ENCODE measurements around the gene WDR41.

WDR41 gene

GRCh38 chr5:77419644-77420582 lies 72.2 kb downstream of the WDR41 start:
- Mint-ChIP-seq H3K27ac (ENCODE audit: low read depth) (no peak overlapping the region), H3K36me3 (ENCODE audit: insufficient read depth) (no peaks in the 10 kb centered on the region), H3K9me3 (no peaks in the 10 kb centered on the region), H3K27me3 (peaks cover 22% of the 10 kb centered on the region), H3K4me1 (no peaks in the 10 kb centered on the region), H3K4me3 (no peak overlapping the region)
- DNase-seq (ENCODE audit: low spot score in 2 of 2) (no peak), ATAC-seq (replicated peaks; ENCODE audit: extremely low read depth, poor library complexity, severe bottlenecking) (no peak)

GRCh38 chr5:77418601-77419581 lies 73.2 kb downstream of the WDR41 start:
- H3K9me3 Mint-ChIP-seq = no peaks in the 10 kb centered on the region
- H3K4me1 Mint-ChIP-seq = no peaks in the 10 kb centered on the region
- no peaks in the 10 kb centered on the region for H3K36me3 Mint-ChIP-seq (ENCODE audit: insufficient read depth)
- H3K27ac Mint-ChIP-seq (ENCODE audit: low read depth) = no peak overlapping the region
- H3K4me3 Mint-ChIP-seq = no peak overlapping the region
- no peak for ATAC-seq (replicated peaks; ENCODE audit: extremely low read depth, poor library complexity, severe bottlenecking)
- H3K27me3 Mint-ChIP-seq = peaks cover 22% of the 10 kb centered on the region
- DNase-seq (ENCODE audit: low spot score in 2 of 2) = no peak

GRCh38 chr5:77418162-77418561 lies 74.0 kb downstream of the WDR41 start:
- Mint-ChIP-seq H3K27ac (ENCODE audit: low read depth) (no peak overlapping the region), H3K4me3 (no peak overlapping the region), H3K27me3 (peaks cover 22% of the 10 kb centered on the region), H3K36me3 (ENCODE audit: insufficient read depth) (no peaks in the 10 kb centered on the region), H3K9me3 (no peaks in the 10 kb centered on the region), H3K4me1 (no peaks in the 10 kb centered on the region)
- DNase-seq (ENCODE audit: low spot score in 2 of 2) (no peak), ATAC-seq (replicated peaks; ENCODE audit: extremely low read depth, poor library complexity, severe bottlenecking) (no peak)

- H3K4me3 Mint-ChIP-seq = no peak overlapping the region
- peaks cover 15% of the 10 kb centered on the region for H3K27me3 Mint-ChIP-seq
- no peaks in the 10 kb centered on the region for H3K9me3 Mint-ChIP-seq
- no peaks in the 10 kb centered on the region for H3K4me1 Mint-ChIP-seq
- DNase-seq (ENCODE audit: low spot score in 2 of 2) = no peak
- ATAC-seq (replicated peaks; ENCODE audit: extremely low read depth, poor library complexity, severe bottlenecking) = no peak
- H3K27ac Mint-ChIP-seq (ENCODE audit: low read depth) = no peak overlapping the region
- no peaks in the 10 kb centered on the region for H3K36me3 Mint-ChIP-seq (ENCODE audit: insufficient read depth)
Observed at GRCh38 chr5:77413049-77413448, 79.1 kb downstream of the WDR41 start.

GRCh38 chr5:77409870-77410621 lies 82.1 kb downstream of the WDR41 start:
- DNase-seq (ENCODE audit: low spot score in 2 of 2) (no peak), ATAC-seq (replicated peaks; ENCODE audit: extremely low read depth, poor library complexity, severe bottlenecking) (no peak)
- Mint-ChIP-seq H3K27ac (ENCODE audit: low read depth) (no peak overlapping the region), H3K4me3 (no peak overlapping the region), H3K4me1 (no peaks in the 10 kb centered on the region), H3K36me3 (ENCODE audit: insufficient read depth) (no peaks in the 10 kb centered on the region), H3K27me3 (peaks cover 13% of the 10 kb centered on the region), H3K9me3 (no peaks in the 10 kb centered on the region)

DNA sequence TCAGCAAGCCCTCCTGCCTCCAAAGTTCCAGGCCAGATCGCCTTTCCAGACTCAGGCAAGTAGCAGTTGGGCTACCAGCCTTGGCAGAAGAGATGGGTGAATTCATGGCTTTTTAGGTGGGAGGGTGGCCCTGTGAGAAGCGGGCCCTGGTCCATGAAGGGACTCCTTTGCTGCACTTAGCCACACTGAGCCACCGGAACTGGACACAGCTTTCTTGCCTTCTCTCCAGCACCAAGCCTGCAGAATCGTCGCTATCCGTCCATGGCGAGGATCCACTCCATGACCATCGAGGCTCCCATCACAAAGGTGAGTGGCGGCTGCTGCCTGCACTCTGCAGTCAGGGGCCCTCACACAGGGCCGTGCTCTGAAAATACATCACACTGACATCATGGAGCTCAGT lies 85.0 kb downstream of the WDR41 start:
- DNase-seq (ENCODE audit: low spot score in 2 of 2) = no peak
- no peaks in the 10 kb centered on the region for H3K36me3 Mint-ChIP-seq (ENCODE audit: insufficient read depth)
- ATAC-seq (replicated peaks; ENCODE audit: extremely low read depth, poor library complexity, severe bottlenecking) = no peak
- no peak overlapping the region for H3K27ac Mint-ChIP-seq (ENCODE audit: low read depth)
- no peaks in the 10 kb centered on the region for H3K9me3 Mint-ChIP-seq
- H3K4me1 Mint-ChIP-seq = no peaks in the 10 kb centered on the region
- no peak overlapping the region for H3K4me3 Mint-ChIP-seq
- peaks cover 14% of the 10 kb centered on the region for H3K27me3 Mint-ChIP-seq

DNA sequence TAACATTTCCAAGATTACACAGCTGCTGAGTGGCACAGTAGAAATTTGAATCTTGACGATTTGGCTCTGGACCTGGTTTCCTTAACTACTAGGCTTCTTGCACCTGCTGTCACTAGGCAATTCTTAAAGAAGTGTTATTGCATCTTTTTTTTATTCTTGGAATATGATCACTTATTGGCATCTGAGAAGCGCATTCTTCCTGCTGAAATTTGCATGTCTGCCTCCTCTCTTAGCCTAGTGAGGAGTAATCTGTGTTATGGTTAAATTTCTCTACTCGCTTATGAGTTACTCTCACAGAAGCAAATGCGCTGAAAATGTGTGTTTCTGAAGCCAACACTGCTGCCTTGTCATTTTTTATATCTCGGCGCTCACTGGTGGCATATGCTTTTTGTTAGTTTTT lies 89.3 kb downstream of the WDR41 start:
- Mint-ChIP-seq H3K27me3 (peaks cover 14% of the 10 kb centered on the region), H3K4me3 (no peak overlapping the region)
- DNase-seq (ENCODE audit: low spot score in 2 of 2) = no peak

DNA sequence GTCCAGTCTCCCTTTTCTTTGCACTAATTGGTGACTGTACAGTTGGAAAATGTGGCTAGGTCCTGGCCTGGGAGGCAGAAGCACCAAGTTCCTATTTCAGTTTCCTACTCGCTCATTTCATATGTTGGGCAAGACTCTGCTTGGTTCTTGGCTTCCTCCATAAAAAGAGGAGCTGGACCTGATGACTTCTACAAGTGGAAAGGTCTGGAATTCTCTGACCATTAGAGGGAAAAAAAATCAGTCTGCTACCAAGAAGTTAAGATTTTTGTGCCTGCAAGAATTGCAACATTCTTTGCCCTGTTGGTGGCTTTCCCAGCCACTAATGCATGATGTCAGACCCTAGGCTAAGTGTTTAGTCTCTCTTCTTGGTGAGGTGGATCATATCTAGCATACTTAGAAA lies 91.5 kb downstream of the WDR41 start:
- Mint-ChIP-seq H3K4me1 (no peaks in the 10 kb centered on the region), H3K27ac (ENCODE audit: low read depth) (no peak overlapping the region), H3K9me3 (no peaks in the 10 kb centered on the region), H3K4me3 (no peak overlapping the region), H3K36me3 (ENCODE audit: insufficient read depth) (no peaks in the 10 kb centered on the region), H3K27me3 (peaks cover 7% of the 10 kb centered on the region)
- DNase-seq (ENCODE audit: low spot score in 2 of 2) = no peak
- no peak for ATAC-seq (replicated peaks; ENCODE audit: extremely low read depth, poor library complexity, severe bottlenecking)

More for the DNA sequence above, 89.3 kb downstream of the WDR41 start:
- Mint-ChIP-seq H3K36me3 (ENCODE audit: insufficient read depth) (no peaks in the 10 kb centered on the region), H3K9me3 (no peaks in the 10 kb centered on the region), H3K4me1 (no peaks in the 10 kb centered on the region), H3K27ac (ENCODE audit: low read depth) (no peak overlapping the region)
- ATAC-seq (replicated peaks; ENCODE audit: extremely low read depth, poor library complexity, severe bottlenecking) = no peak

DNA sequence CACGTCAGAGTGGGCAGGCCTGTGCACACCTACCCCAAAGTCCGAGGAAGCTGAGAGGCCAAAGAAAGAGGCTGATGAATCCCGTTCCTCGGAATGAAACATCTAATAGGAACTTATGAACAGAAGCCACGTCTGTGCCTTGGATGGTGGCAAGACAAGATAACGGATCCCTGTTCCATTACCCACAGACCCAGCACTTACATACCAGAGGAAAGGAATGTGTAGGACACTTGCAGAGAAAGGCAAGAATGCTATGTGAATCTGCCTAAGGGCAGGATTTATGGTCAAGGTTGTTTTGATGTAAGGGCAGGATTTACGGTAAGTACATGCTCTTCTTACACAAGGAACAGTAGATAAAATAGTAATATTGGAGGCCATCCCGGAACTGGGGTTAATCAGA lies 93.2 kb downstream of the WDR41 start:
- Mint-ChIP-seq H3K4me3 (no peak overlapping the region), H3K27me3 (no peaks in the 10 kb centered on the region), H3K4me1 (no peaks in the 10 kb centered on the region), H3K36me3 (ENCODE audit: insufficient read depth) (no peaks in the 10 kb centered on the region), H3K9me3 (no peaks in the 10 kb centered on the region), H3K27ac (ENCODE audit: low read depth) (no peak overlapping the region)
- DNase-seq (ENCODE audit: low spot score in 2 of 2) (no peak), ATAC-seq (replicated peaks; ENCODE audit: extremely low read depth, poor library complexity, severe bottlenecking) (no peak)

- H3K27me3 Mint-ChIP-seq = no peaks in the 10 kb centered on the region
- ATAC-seq (replicated peaks; ENCODE audit: extremely low read depth, poor library complexity, severe bottlenecking) (no peak), DNase-seq (ENCODE audit: low spot score in 2 of 2) (no peak)
- no peak overlapping the region for H3K27ac Mint-ChIP-seq (ENCODE audit: low read depth)
- H3K4me1 Mint-ChIP-seq = no peaks in the 10 kb centered on the region
- no peaks in the 10 kb centered on the region for H3K9me3 Mint-ChIP-seq
- H3K36me3 Mint-ChIP-seq (ENCODE audit: insufficient read depth) = no peaks in the 10 kb centered on the region
- no peak overlapping the region for H3K4me3 Mint-ChIP-seq
Observed at GRCh38 chr5:77398458-77398857, 93.7 kb downstream of the WDR41 start.

DNA sequence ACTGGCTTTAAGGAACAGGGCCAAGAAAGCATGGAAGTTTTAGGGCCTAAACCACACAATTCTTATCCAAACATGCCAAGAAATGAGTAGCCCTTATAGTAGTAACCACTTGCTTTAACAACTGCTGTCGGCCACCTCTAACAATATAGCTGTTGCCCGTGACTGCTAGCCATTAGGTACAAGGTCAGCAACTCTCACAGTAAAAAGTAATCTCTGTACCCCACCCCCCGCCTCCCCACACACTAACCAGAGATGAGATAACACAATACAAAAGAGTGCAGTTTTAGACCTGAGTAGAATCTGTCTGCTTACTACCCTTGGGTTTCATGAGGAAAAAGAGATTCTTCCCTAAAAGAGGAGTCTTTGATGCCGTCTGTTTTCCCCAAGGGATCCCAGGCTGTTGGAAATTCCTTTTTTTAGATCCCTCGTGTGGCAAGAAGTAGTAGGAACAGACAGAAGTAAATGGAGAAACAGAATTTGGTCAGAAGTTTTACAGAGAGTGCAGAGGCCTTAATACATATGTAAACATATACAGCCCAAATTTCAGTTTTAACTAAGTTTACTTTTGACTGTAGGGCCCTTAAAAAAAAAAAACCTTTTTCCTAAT lies 94.3 kb downstream of the WDR41 start:
- ATAC-seq (replicated peaks; ENCODE audit: extremely low read depth, poor library complexity, severe bottlenecking) (no peak), DNase-seq (ENCODE audit: low spot score in 2 of 2) (no peak)
- Mint-ChIP-seq H3K27me3 (no peaks in the 10 kb centered on the region), H3K27ac (ENCODE audit: low read depth) (no peak overlapping the region), H3K9me3 (no peaks in the 10 kb centered on the region), H3K4me3 (no peak overlapping the region), H3K36me3 (ENCODE audit: insufficient read depth) (no peaks in the 10 kb centered on the region), H3K4me1 (no peaks in the 10 kb centered on the region)

DNA sequence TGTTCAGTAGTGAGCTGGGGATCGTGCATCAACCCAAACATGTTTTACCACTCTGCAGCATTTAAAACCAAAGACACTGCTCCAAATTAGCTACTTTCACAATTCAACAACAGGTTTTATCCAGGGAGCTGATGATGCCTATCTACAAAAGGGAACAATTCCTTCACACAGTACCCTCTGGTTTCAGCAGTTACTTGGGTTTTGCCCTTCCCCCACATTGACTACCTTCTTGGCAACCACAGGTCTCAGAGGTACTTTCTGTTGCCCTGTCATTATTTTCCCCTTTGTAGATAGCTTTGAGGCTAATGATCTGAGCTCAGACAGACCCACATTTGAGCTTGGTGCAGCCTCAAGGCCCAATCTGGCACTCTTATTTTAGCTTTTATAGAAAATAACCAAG lies 96.1 kb downstream of the WDR41 start:
- H3K4me3 Mint-ChIP-seq = no peak overlapping the region
- H3K9me3 Mint-ChIP-seq = no peaks in the 10 kb centered on the region
- no peak for DNase-seq (ENCODE audit: low spot score in 2 of 2)
- no peaks in the 10 kb centered on the region for H3K4me1 Mint-ChIP-seq
- no peaks in the 10 kb centered on the region for H3K36me3 Mint-ChIP-seq (ENCODE audit: insufficient read depth)
- ATAC-seq (replicated peaks; ENCODE audit: extremely low read depth, poor library complexity, severe bottlenecking) = no peak
- H3K27ac Mint-ChIP-seq (ENCODE audit: low read depth) = no peak overlapping the region
- H3K27me3 Mint-ChIP-seq = peaks cover 6% of the 10 kb centered on the region

Data from central memory CD8-positive, alpha-beta T cell (primary cell).